Sciatic nerve (tissue), 2 donors: Measurements from ENCODE around the gene CD93. TPM values are rescaled to one million over a fixed set of nuclear protein-coding genes. Genes with fewer than 3 reads are reported as not detected.

ENCODE experiments used
- ATAC-seq: fragments of 200-7000 bp; cut with Tn5 transposase; one replicate; pipeline ENCODE4 v1.9.1; 2020; ENCODE audit warnings: mild to moderate bottlenecking, moderate library complexity
- DNase-seq: peaks from one replicate; pipeline ENCODE4 v3.0.0-alpha.2; 2020; ENCODE audit warnings: low spot score
- intact Hi-C: fragments of 100-400 bp; cut with DNase I; formaldehyde crosslinking; loops from one replicate; pipeline ENCODE4 v1.14.2; 2022
- total RNA-seq: library from RNA; stranded (reverse); fragmentation: NEBNext Ultra II Directional; extraction: Animal tissue kit (Norgen Biotek cat#: 25700); gene quantifications from one replicate; pipeline ENCODE4 v1.2.1, GENCODE V29; 2021
- donor health status: DM: no; HTN: no; CAD: no.
- donor health status: DM: no; HTN: no; CAD: no.

CD93 gene
- total RNA-seq, 1 donor from 2014 or later = 81.0 TPM

GRCh38 chr20:23105193-23105592 lies 19.1 kb upstream of the CD93 start:
- DNase-seq (no peak), ATAC-seq (no peak)
- intact Hi-C loops = no loop called here

- no peak for ATAC-seq
- intact Hi-C loops = loop anchor here (1.0 kb wide), 1 partner anchor 43 kb away; no protein-coding TSS in a partner anchor
These were observed 17.3 kb upstream of the CD93 start for GRCh38 chr20:23103284-23104018.

GRCh38 chr20:23101696-23102406 lies 15.7 kb upstream of the CD93 start:
- DNase-seq (no peak), ATAC-seq (no peak)
- intact Hi-C loops = no loop called here

More at GRCh38 chr20:23103284-23104018, 17.3 kb upstream of the CD93 start:
- no peak for DNase-seq

- DNase-seq (no peak), ATAC-seq (no peak)
- intact Hi-C loops = no loop called here
These were observed 14.6 kb upstream of the CD93 start for GRCh38 chr20:23100720-23101107.

GRCh38 chr20:23099791-23100719 lies 13.9 kb upstream of the CD93 start:
- DNase-seq (no peak), ATAC-seq (peak; percentile 24)

GRCh38 chr20:23097636-23098580 lies 11.8 kb upstream of the CD93 start:
- intact Hi-C loops = no loop called here
- ATAC-seq = peak; percentile 14
- no peak for DNase-seq

More at GRCh38 chr20:23099791-23100719, 13.9 kb upstream of the CD93 start:
- intact Hi-C loops = no loop called here

- ATAC-seq = no peak
- intact Hi-C loops = no loop called here
- peak; percentile 39 for DNase-seq
These were observed 10.9 kb upstream of the CD93 start for GRCh38 chr20:23096986-23097520.

GRCh38 chr20:23096097-23096496 lies 10.0 kb upstream of the CD93 start:
- DNase-seq (peak; percentile 15), ATAC-seq (no peak)
- intact Hi-C loops = no loop called here

- DNase-seq (peak; percentile 55), ATAC-seq (no peak)
- intact Hi-C loops = no loop called here
These were observed 9.4 kb upstream of the CD93 start for GRCh38 chr20:23095499-23095898.

- intact Hi-C loops = no loop called here
- ATAC-seq = no peak
These were observed 8.8 kb upstream of the CD93 start for GRCh38 chr20:23094927-23095326.

GRCh38 chr20:23094213-23094896 lies 8.2 kb upstream of the CD93 start:
- ATAC-seq (no peak), DNase-seq (peak; percentile 28)
- intact Hi-C loops = no loop called here

More at GRCh38 chr20:23094927-23095326, 8.8 kb upstream of the CD93 start:
- peak; percentile 50 for DNase-seq

- ATAC-seq (no peak), DNase-seq (peak; percentile 10)
- intact Hi-C loops = no loop called here
These were observed 7.5 kb upstream of the CD93 start for GRCh38 chr20:23093613-23094012.

- no peak for ATAC-seq
- DNase-seq = peak; percentile 17
- intact Hi-C loops = no loop called here
These were observed 6.9 kb upstream of the CD93 start for GRCh38 chr20:23092861-23093495.

GRCh38 chr20:23092384-23092756 lies 6.2 kb upstream of the CD93 start:
- ATAC-seq (peak; percentile 37), DNase-seq (peak; percentile 8)
- intact Hi-C loops = no loop called here

- ATAC-seq (peak; percentile 23), DNase-seq (no peak)
- intact Hi-C loops = no loop called here
These were observed 5.7 kb upstream of the CD93 start for GRCh38 chr20:23091721-23092383.

- intact Hi-C loops = no loop called here
- ATAC-seq = no peak
- DNase-seq = no peak
These were observed 4.8 kb upstream of the CD93 start for GRCh38 chr20:23090878-23091277.

GRCh38 chr20:23090147-23090546 lies 4.0 kb upstream of the CD93 start:
- DNase-seq (peak; percentile 40), ATAC-seq (no peak)
- intact Hi-C loops = no loop called here
